HTR-8/SVneo (cell line): ENCODE data around the gene CHMP3.

ENCODE experiments used
- DNase-seq: peaks from one replicate; pipeline ENCODE4 v3.0.0; 2011; ENCODE audit warnings: low spot score, mixed read lengths; ENCODE audit not compliant: insufficient read length
- FAIRE-seq: peaks from 2 replicates; lab custom pipeline; 2011; peaks lifted over from hg19 to GRCh38; lab: Jason Lieb, UNC

The CHMP3 gene

GRCh38 chr2:86477349-86477748 is 85.9 kb downstream of the CHMP3 start:
- no peak for FAIRE-seq
- DNase-seq: no peak

- FAIRE-seq (no peak), DNase-seq (no peak)
These were observed 86.3 kb downstream of the CHMP3 start for GRCh38 chr2:86476918-86477317.

DNA sequence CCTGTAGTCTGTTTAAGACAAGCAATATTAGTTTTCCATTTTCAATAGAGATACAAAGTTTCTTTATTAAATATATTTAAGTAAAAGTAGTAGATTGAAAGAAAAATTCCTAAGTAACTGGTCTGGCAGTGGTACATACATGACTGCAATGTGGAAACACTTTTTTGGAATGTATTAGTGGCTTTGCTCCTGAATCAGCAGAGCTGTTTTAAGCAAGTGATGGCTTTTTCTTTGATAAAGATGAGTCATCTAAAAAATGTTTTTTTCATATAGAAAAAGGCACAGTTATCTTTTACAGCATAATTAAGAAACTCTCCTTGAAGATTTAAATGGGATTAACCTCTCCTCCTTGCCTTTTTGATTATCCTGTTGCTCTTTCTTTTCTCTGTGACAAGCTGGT is 87.2 kb downstream of the CHMP3 start:
- FAIRE-seq (no peak), DNase-seq (no peak)

GRCh38 chr2:86471637-86472036 is 91.6 kb downstream of the CHMP3 start:
- no peak for DNase-seq
- FAIRE-seq: no peak

DNA sequence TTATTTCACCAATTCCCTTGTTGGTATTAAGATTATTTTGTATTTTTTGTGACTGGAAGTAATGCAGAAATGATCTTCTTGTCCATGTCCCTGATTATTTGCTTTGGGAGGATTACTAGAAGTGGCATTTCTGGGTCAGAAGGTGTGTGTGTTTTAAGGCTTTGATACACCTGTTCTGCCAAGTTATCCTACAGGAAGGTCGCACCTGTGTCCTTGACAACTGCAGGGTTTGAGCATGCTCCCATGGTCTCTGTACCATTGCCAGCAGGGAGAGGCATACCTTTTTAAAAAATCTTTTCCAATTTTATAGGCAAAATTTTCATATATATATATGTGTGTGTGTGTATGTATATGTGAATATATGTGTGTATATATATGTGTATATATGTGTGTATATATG is 92.4 kb downstream of the CHMP3 start:
- DNase-seq: no peak
- no peak for FAIRE-seq

GRCh38 chr2:86468162-86469033 is 94.8 kb downstream of the CHMP3 start:
- DNase-seq (no peak), FAIRE-seq (no peak)

GRCh38 chr2:86466306-86466705 is 96.9 kb downstream of the CHMP3 start:
- FAIRE-seq (no peak), DNase-seq (no peak)

GRCh38 chr2:86464652-86465051 is 98.6 kb downstream of the CHMP3 start:
- DNase-seq (no peak), FAIRE-seq (no peak)

DNA sequence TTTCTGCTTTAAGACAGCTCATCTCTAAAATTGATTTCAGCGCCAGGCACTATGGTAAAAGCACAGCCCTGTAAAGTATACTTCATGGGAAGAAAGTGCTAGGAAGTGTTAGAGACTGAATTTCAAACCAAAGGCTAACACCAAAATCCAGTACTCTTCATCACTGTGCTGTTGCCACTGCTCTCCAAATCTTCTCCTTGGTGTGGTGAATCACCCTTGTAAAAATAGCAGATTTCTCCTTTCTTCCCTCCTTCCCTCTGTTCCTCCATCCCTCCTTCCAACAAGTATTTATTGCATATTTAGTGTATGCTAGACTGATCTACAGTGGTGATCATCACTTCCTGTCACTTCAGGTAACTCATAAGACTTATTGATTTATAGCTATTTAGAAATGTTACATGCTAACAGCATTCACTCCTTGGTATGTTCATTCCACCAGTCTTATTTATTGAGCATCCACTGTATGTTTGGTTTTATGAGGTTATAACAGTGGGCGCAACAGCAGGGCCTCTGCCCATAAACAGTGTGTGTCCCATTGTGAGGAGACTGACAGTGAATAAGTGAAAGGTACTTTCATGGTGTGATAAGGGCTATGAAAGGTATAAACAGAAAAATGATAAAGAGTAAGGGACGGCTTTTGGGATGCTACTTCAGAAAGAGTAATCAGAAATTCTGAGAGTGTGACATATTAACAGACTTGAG is 102.0 kb downstream of the CHMP3 start:
- no peak for FAIRE-seq
- no peak for DNase-seq

GRCh38 chr2:86455181-86455580 is 108.1 kb downstream of the CHMP3 start:
- FAIRE-seq: no peak

DNA sequence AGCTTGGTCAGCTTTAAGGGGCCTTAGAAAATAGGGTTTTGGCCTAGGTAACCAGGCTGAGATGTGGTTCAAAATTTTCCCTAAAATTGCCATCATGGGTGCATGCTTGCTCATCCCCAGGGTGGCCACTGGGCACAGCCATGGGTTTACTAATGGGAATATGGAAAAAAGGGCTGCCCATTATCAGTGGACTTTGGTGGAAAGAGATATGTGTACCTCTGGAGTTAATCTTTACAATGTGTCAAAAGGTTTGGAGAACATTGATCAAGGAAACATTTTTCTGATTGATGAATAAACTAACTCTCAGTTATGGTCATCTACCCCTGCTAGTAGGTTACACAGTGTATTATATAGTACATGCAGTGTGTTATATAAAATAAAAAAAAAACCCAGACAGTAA is 109.0 kb downstream of the CHMP3 start:
- FAIRE-seq: no peak
- DNase-seq: no peak

More at GRCh38 chr2:86455181-86455580, 108.1 kb downstream of the CHMP3 start:
- DNase-seq: no peak

- FAIRE-seq (no peak), DNase-seq (no peak)
These were observed 109.4 kb downstream of the CHMP3 start for GRCh38 chr2:86453836-86454235.
